Keratinocyte (primary cell): Measurements from ENCODE around the gene VAT1L.

Source experiments
- CTCF ChIP-seq, 3 experiments: IDR thresholded peaks in 1 of 3; conservative IDR thresholded peaks in 1 of 3; optimal IDR thresholded peaks in 1 of 3; 2 replicates in 2 of 3; 3 replicates in 1 of 3; pipeline versions ENCODE3 to v1.5.1; 2011; ENCODE audit warnings: low read length in 3 of 3, mild to moderate bottlenecking in 3 of 3, moderate library complexity in 2 of 3, control low read depth in 1 of 3, inconsistent platforms in 1 of 3; ENCODE audit not compliant: insufficient read depth in 2 of 3; ENCODE audit errors: extremely low read depth in 1 of 3
- EZH2 ChIP-seq: IDR thresholded peaks from one replicate; pipeline ENCODE4 v1.6.1; 2012; ENCODE audit warnings: inconsistent platforms, mild to moderate bottlenecking, low read length, moderate library complexity

DNA sequence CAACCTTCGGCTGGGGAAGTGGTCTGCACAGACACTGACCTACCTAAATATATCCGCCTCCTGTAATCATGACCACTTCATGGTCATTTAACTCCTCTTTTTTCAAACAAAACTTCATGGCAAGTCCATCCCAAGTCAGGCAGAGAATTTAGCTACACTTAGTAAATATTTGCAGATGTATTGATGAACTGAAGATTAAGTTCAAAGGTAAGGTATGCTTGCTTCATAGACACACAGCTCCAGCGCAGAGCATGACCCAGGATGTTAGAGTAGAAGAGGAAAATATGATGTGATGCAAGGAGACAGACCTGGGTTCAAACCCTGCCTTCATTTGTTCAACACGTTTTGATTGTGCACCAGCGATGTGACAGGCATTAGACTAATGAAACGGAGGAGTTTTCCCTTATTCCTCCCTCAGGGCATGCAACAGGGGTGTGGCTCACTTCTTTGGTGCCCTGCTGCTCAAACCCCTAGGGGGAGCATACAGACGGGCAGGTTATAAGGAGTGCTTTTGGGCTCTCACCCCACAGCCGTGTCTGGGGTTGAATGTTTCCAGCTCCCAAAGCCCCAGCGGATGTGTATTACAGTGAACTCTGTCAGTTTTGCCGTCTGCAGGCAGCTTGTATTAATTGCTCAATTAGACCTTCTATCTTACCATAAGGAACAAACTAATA, 210.1 kb downstream of the VAT1L start:
- TF ChIP-seq CTCF (optimal IDR thresholded peaks at IDR 0.05 in 1 of 3, IDR thresholded peaks at IDR 0.05 in 1 of 3, conservative IDR thresholded peaks at IDR 0.05 in 1 of 3; ENCODE audit: extremely low read depth in 1 of 3, insufficient read depth in 2 of 3, low read length in 3 of 3) (no peak), EZH2 (no peak)
